ENCODE measurements around the gene KCND3.

Gene KCND3

GRCh38 chr1:111779546-111779945 lies 209.9 kb downstream of the KCND3 start (continued):
- no peak for TF ChIP-seq ZNF148 (tag by site-specific recombination; IDR thresholded peaks at IDR 0.05; ENCODE audit: borderline replicate concordance)
- TF ChIP-seq ZNF76 (tag by site-specific recombination; IDR thresholded peaks at IDR 0.05; ENCODE audit: borderline replicate concordance, low read depth): no peak
- no peak for TF ChIP-seq ZSCAN23 (tag by site-specific recombination; IDR thresholded peaks at IDR 0.05)
- no peak for TF ChIP-seq ZNF16 (tag by site-specific recombination; IDR thresholded peaks at IDR 0.05; ENCODE audit: low read depth)
- TF ChIP-seq ZNF555 (tag by site-specific recombination; conservative IDR thresholded peaks at IDR 0.05): no peak
- no peak for TF ChIP-seq ZNF654 (tag by site-specific recombination; IDR thresholded peaks at IDR 0.05; ENCODE audit: low read depth)
- TF ChIP-seq ZBTB20 (tag by site-specific recombination; IDR thresholded peaks at IDR 0.05): no peak
- no peak for TF ChIP-seq ZNF530 (tag by site-specific recombination; IDR thresholded peaks at IDR 0.05; ENCODE audit: low read depth)

GRCh38 chr1:111778541-111779051 lies 210.9 kb downstream of the KCND3 start:
- no peak overlapping the region for H3K27ac ChIP-seq (ENCODE audit: extremely low read depth, low read depth, low read length)
- CTCF ChIA-PET: interaction anchor here (0.6 to 1.6 kb wide), 2 partner anchors 9 to 40 kb away, joined by 4 to 5 read pairs; no protein-coding TSS in a partner anchor
- no peak overlapping the region for H3K4me3 ChIP-seq (ENCODE audit: low read depth, low read length)
- H3K36me3 ChIP-seq (ENCODE audit: control insufficient read depth in 2 of 2, insufficient read depth in 1 of 2, low read length in 2 of 2): no peaks in the 10 kb centered on the region
- POLR2A ChIA-PET: no interaction called here
- H3K4me1 ChIP-seq (ENCODE audit: control insufficient read depth, insufficient read depth, low read length): no peaks in the 10 kb centered on the region
- no peaks in the 10 kb centered on the region for H3K9me3 ChIP-seq (ENCODE audit: control insufficient read depth, insufficient read depth, low read depth, low read length)
- TF ChIP-seq YY2 (tag by site-specific recombination; IDR thresholded peaks at IDR 0.05) (no peak), ZNF704 (tag by site-specific recombination; IDR thresholded peaks at IDR 0.05) (no peak), ZNF830 (tag by site-specific recombination; IDR thresholded peaks at IDR 0.05; ENCODE audit: low read depth) (no peak), ZNF707 (tag by site-specific recombination; IDR thresholded peaks at IDR 0.05) (no peak), ELK4 (IDR thresholded peaks at IDR 0.05; ENCODE audit: borderline replicate concordance, low read depth, low read length) (no peak), CTCF (tag by site-specific recombination; IDR thresholded peaks at IDR 0.05) (no peak), ZNF140 (tag by site-specific recombination; IDR thresholded peaks at IDR 0.05) (no peak), ZFP69B (tag by site-specific recombination; IDR thresholded peaks at IDR 0.05) (no peak), ZSCAN18 (tag by site-specific recombination; IDR thresholded peaks at IDR 0.05) (no peak), ZSCAN4 (tag by site-specific recombination; IDR thresholded peaks at IDR 0.05) (no peak), ZNF169 (tag by site-specific recombination; IDR thresholded peaks at IDR 0.05) (no peak), PBX3 (CRISPR knock-in tag; IDR thresholded peaks at IDR 0.05) (no peak), ZNF658 (tag by site-specific recombination; IDR thresholded peaks at IDR 0.05) (no peak), ZNF23 (tag by site-specific recombination; IDR thresholded peaks at IDR 0.05; ENCODE audit: borderline replicate concordance) (no peak), ZNF280C (tag by site-specific recombination; IDR thresholded peaks at IDR 0.05) (no peak), ZNF354C (tag by site-specific recombination; IDR thresholded peaks at IDR 0.05; ENCODE audit: borderline replicate concordance, low read depth) (no peak)
